ENCODE data around the gene FXYD5.

FXYD5 gene

DNA sequence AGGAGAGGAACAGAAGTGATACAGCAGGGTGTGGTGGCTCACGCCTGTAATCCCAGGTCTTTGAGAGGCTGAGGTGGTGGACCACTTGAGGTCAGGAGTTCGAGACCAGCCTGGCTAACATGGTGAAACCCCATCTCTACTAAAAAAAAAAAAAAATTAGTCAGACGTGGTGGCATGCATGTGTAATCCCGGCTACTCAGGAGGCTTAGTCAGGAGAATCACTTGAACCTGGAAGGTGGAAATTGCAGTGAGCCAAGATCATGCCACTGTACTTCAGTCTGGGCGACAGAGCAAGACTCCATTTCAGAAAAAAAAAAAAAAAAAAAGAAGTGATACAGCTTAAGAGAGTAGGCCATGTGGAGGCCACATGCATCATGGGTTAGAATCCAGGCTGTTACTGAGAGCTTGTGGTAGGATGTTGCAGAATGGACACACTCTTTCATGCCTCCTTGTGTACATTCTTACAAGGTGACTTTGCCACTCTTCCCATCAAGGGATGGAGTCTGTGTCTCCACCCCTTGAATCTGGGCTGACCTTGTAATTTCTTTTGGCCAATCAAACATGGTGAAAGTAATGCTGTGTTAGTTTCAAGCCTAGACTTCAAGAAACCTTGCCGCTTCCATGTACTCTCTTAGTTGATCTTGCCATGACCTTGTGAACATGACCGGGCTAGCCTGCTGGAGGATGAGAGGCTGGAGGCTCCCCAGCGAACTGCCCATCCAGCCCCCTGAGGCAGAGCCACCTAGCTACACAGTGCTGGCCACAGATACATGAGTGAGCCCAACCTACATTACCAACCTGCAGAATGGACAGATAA, 61.7 kb downstream of the FXYD5 start:
- DNase-seq: no peak

- peak; percentile 34 for DNase-seq
These were observed 62.5 kb downstream of the FXYD5 start for GRCh38 chr19:35216833-35217648.

DNA sequence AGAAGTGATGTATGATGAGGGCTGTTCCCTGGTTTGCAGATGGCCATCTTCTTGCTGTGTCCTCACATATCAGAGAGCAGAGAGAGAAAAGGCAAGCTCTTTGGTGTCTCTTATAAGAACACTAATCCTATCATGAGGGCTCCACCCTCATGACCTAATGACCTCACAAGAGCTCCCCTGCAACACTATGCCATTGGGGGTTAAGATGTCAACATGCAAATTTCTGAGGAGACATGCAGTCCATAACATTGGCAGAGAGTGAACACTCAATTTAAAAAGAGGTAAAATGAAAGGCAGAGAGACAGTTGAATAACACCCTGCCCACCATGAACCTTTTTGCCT, 63.1 kb downstream of the FXYD5 start:
- no peak for DNase-seq

GRCh38 chr19:35219008-35219407, 64.5 kb downstream of the FXYD5 start:
- DNase-seq: no peak

Measured in activated effector memory CD4-positive, alpha-beta T cell treated with Interleukin-2 at 50 U/mL for 16 hours (primary cell).